HG02763 (cell line): ENCODE data around the gene HHIPL1.

Source experiments
- ATAC-seq: cut with Tn5 transposase; IDR thresholded peaks from one replicate; pipeline ENCODE4 v1.9.1; 2021; ENCODE audit warnings: mild to moderate bottlenecking, moderate library complexity; ENCODE audit not compliant: unreplicated experiment

HHIPL1 gene

GRCh38 chr14:99609245-99610170, 35.4 kb upstream of the HHIPL1 start:
- ATAC-seq, result no peak

GRCh38 chr14:99611646-99612045, 33.3 kb upstream of the HHIPL1 start:
- no peak for ATAC-seq

GRCh38 chr14:99612071-99612737, 32.7 kb upstream of the HHIPL1 start:
- no peak for ATAC-seq

- ATAC-seq, result no peak
Measured at GRCh38 chr14:99612738-99613330, 32.1 kb upstream of the HHIPL1 start.

GRCh38 chr14:99615497-99616157, 29.3 kb upstream of the HHIPL1 start:
- no peak for ATAC-seq

GRCh38 chr14:99616832-99617800, 27.8 kb upstream of the HHIPL1 start:
- no peak for ATAC-seq

GRCh38 chr14:99619835-99620834, 24.8 kb upstream of the HHIPL1 start:
- no peak for ATAC-seq

GRCh38 chr14:99621948-99622347, 23.0 kb upstream of the HHIPL1 start:
- ATAC-seq, result no peak

- ATAC-seq, result no peak
Measured at GRCh38 chr14:99624024-99624423, 20.9 kb upstream of the HHIPL1 start.

- no peak for ATAC-seq
Measured at GRCh38 chr14:99624971-99625370, 20.0 kb upstream of the HHIPL1 start.

GRCh38 chr14:99625476-99625875, 19.5 kb upstream of the HHIPL1 start:
- no peak for ATAC-seq

GRCh38 chr14:99626041-99626648, 18.8 kb upstream of the HHIPL1 start:
- ATAC-seq, result no peak

GRCh38 chr14:99627100-99627499, 17.8 kb upstream of the HHIPL1 start:
- no peak for ATAC-seq

GRCh38 chr14:99627510-99628381, 17.2 kb upstream of the HHIPL1 start:
- no peak for ATAC-seq

GRCh38 chr14:99628887-99629618, 15.9 kb upstream of the HHIPL1 start:
- ATAC-seq, result no peak

GRCh38 chr14:99630202-99630601, 14.7 kb upstream of the HHIPL1 start:
- ATAC-seq, result no peak
